ENCODE data around the gene GREB1L. TPM values are rescaled to one million over a fixed set of nuclear protein-coding genes. Genes with fewer than 3 reads are reported as not detected.

The GREB1L gene
- total and polyA plus RNA-seq, 2 of the 13 experiments (the other 11 are each of a cell fraction or from before 2014, with no cell fraction given): 0.17 to 0.66 TPM

- TF ChIP-seq FOXA1 (IDR thresholded peaks at IDR 0.05) (no peak), FOXA1 (CRISPR knock-in tag; IDR thresholded peaks at IDR 0.05) (peak; percentile 78), HOXA3 (CRISPR knock-in tag; IDR thresholded peaks at IDR 0.05) (peak; percentile 59; the same call in 1 of the 2 replicates), AHDC1 (CRISPR knock-in tag; IDR thresholded peaks at IDR 0.05; ENCODE audit: borderline replicate concordance) (peak; percentile 79; the same call in 1 of the 2 replicates), GATA4 (IDR thresholded peaks at IDR 0.05; ENCODE audit: borderline replicate concordance, low read depth) (peak; percentile 56; the same call in 1 of the 2 replicates), MBD4 (IDR thresholded peaks at IDR 0.05; ENCODE audit: borderline replicate concordance, low read length) (peak; percentile 69; the same call in 1 of the 2 replicates), KDM6A (CRISPR knock-in tag; IDR thresholded peaks at IDR 0.05; ENCODE audit: low read depth) (peak; percentile 62), ADNP (CRISPR knock-in tag; IDR thresholded peaks at IDR 0.05) (no peak), KLF6 (CRISPR knock-in tag; IDR thresholded peaks at IDR 0.05) (peak; percentile 57; the same call in 1 of the 2 replicates), ZNF644 (CRISPR knock-in tag; IDR thresholded peaks at IDR 0.05; ENCODE audit: low read depth) (peak; percentile 69), SRSF9 (IDR thresholded peaks at IDR 0.05; ENCODE audit: borderline replicate concordance, insufficient read depth, low read depth, low read length, poor library complexity, severe bottlenecking) (no peak), PATZ1 (CRISPR knock-in tag; IDR thresholded peaks at IDR 0.05) (peak; percentile 28; the same call in 1 of the 2 replicates), ZNF567 (CRISPR knock-in tag; IDR thresholded peaks at IDR 0.05; ENCODE audit: borderline replicate concordance) (no peak), MIER2 (CRISPR knock-in tag; IDR thresholded peaks at IDR 0.05) (0 out of 2 replicates have a peak, but pooled peaks have one; percentile 45), ZNF441 (CRISPR knock-in tag; IDR thresholded peaks at IDR 0.05; ENCODE audit: borderline replicate concordance) (0 out of 2 replicates have a peak, but pooled peaks have one; percentile 37), TFDP2 (CRISPR knock-in tag; IDR thresholded peaks at IDR 0.05) (peak; percentile 62), PPARG (CRISPR knock-in tag; conservative IDR thresholded peaks at IDR 0.05) (peak; percentile 73; the same call in 1 of the 2 replicates), ZKSCAN5 (CRISPR knock-in tag; IDR thresholded peaks at IDR 0.05) (no peak), ZNF883 (CRISPR knock-in tag; IDR thresholded peaks at IDR 0.05; ENCODE audit: not compliant biosample characterization) (no peak), ZFP1 (CRISPR knock-in tag; IDR thresholded peaks at IDR 0.05) (0 out of 2 replicates have a peak, but pooled peaks have one; percentile 68), TSC22D2 (CRISPR knock-in tag; IDR thresholded peaks at IDR 0.05; ENCODE audit: borderline replicate concordance) (0 out of 2 replicates have a peak, but pooled peaks have one; percentile 32), AGO2 (optimal IDR thresholded peaks at IDR 0.05; ENCODE audit: low read depth, low read length) (no peak)
These were observed 308.5 kb downstream of the GREB1L start (continued) for GRCh38 chr18:21550510-21550970.

Data from HepG2 (cell line).